GM21515 (cell line): ENCODE measurements around the gene FOXN4.

Experiments
- ATAC-seq: cut with Tn5 transposase; IDR thresholded peaks from one replicate; pipeline ENCODE4 v1.9.1; 2021; ENCODE audit not compliant: unreplicated experiment

The FOXN4 gene

DNA sequence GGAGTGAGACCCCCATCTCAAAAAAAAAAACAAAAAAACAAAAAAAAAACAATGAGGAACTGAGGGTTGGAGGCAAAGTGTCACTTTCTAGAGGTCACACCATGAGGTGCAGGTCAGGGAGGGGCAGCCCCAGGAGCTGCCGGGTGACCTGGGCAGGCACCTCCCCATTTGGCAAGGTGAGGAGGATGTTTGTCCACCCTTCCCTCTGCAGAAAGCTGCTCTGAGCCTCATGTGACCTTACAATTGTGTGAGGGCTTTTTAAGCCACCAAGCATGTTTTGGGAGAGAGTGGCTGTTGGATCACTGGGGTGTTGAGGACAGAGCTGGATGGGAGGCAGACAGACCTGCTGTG lies 49.6 kb downstream of the FOXN4 start:
- no peak for ATAC-seq

DNA sequence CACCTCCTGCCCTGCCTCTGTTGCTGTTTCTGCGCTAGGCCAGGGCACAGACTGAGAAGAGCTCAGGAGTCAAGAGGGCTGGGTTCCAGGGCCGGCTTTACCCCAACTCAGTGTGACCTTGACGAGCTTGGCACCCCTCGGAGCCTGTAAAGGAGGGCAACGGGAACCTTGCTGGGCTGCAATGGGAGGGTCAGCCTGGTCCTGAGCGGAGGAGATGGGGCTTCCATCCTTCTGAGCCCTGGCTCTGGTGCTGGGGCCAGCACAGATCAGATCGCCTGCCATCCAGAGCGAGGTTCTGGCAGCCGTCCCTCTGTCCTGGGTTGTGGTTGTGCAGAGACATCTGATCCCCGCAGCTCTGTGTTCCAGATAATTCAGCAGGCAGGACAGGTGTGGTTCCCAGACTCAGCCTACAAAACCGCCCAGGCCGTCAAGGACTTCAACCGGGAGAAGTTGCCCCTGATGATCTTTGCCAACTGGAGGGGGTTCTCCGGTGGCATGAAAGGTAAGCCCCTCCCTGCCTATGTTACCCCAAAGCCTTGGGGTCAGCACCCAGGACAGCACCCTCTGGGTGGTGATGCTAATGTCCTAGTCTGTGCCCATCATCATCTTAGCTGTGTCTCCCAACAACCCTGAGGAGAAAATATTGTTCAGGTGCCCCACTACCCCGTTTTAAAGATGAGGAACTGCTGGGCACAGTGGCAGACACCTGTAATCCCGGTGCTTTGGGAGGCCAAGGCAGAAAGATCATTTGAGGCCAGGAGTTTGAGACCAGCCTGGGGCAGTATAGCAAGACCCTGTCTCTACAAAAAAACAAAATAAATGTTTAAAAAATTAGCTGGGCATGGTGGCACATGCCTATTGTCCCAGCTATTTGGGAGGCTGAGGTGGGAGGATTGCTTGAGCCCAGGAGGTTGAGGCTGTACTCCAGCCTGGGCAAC lies 50.2 kb downstream of the FOXN4 start:
- no peak for ATAC-seq

DNA sequence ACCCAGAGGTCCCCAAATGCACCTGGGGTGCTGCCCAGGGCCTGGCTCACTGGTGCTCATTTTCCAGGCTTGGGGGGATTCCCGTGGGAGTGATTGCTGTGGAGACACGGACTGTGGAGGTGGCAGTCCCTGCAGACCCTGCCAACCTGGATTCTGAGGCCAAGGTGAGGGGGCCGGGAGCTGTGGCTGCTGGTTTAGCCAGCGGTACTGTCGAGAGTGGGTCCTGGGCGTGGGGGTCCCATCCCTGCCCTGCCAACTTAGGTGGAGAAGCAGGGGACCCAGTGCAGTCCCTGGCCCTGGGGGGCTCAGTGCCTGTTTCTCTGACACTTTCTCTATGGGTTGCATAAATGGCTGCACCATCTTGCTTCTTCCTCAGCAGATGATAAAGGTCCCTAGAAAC lies 50.9 kb downstream of the FOXN4 start:
- ATAC-seq, result no peak

DNA sequence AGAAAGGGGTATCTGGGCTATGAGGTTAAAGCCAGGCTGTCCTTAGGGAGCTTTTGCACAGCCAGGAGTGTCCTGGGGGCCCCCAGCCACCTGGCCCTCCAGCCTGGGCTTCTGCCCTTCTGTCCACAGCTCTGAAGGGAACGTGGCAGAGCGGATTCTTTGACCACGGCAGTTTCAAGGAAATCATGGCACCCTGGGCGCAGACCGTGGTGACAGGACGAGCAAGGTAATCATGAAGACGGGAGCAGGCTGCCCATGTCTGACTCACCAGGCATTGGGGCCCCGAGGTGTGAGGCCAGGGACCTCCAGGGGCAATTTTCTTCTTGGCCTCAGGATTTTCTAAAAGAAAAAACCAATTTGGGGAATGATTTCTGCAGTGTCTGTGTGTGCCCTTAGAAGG lies 53.1 kb downstream of the FOXN4 start:
- ATAC-seq, result no peak

DNA sequence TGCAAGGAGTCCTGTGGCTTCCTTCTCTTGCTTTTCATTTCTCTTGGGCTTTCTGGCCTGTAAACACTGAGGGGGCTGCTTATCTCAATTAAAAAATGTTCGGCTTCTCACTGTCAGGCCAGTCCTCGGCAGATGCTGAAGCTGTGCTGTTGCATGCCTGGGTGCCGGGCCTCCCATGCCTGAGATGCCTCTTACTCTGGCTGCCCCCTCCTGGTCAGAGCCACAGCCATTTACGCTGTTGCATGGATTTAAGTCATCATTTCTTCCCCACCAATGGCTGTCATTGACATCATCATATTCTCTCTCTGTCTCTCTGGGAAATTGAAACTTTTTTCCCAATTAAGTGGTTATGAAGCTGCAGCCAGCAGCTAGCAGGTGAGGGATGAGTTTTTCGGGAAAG lies 53.7 kb downstream of the FOXN4 start:
- ATAC-seq, result no peak

DNA sequence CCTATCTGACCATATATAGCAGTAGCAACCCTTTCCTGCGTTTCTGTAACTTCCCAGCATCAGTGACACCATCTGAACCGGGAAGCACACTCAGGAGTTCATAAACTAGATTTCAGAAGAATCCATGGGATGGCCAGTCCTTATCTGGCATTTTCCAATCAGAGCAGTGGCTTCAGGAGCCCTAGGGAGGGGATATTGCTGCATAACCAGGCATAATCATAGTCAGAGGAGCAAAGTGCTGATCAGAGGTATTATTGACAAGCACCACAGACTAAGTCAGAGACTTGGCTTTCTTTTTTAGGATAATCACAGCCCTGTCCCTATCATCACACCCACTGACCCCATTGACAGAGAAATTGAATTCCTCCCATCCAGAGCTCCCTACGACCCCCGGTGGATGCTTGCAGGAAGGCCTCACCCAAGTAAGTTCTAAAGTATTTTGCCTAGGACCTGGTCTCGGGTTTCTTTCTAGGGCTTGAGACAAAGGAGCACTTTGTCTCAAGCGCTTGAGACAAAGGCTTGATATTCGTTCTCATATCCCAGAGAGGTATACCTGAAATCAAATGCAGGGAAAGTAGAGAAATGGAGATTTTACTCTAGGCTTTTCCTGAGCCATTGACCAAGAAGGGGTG lies 55.1 kb downstream of the FOXN4 start:
- no peak for ATAC-seq

DNA sequence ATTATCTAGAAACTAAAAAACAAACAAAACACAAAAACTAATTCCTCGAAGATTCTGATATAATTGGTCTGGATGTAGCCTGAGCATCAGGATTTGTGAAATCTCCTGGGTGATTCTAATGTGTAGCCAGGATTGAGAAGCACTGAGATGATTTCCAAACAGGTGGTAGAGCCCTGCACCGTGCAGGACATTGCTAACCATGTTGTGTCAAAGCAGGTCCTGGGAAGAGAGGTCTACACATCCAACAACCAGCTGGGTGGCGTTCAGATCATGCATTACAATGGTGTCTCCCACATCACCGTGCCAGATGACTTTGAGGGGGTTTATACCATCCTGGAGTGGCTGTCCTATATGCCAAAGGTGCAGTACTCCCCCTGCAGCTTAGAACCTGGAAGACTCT lies 56.3 kb downstream of the FOXN4 start:
- no peak for ATAC-seq

DNA sequence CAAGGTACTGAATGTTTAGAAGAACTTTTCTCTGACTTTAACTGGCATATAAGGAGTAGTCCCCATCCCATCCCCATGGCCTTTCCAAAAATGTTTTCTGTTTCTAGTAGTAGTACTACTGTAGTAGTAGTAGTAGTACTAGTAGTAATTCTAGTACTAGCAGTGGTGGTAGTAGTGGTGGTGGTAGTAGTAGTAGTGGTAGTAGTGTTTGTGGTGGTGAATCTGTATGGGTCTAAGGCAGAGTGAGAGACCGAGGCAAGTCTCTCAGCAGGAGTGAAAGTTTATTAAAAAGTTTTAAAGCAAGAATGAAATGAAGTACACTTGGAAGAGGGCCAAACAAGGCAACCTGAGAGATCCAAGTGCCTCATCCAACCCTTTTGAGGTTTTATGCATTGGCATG lies 58.6 kb downstream of the FOXN4 start:
- ATAC-seq, result no peak

DNA sequence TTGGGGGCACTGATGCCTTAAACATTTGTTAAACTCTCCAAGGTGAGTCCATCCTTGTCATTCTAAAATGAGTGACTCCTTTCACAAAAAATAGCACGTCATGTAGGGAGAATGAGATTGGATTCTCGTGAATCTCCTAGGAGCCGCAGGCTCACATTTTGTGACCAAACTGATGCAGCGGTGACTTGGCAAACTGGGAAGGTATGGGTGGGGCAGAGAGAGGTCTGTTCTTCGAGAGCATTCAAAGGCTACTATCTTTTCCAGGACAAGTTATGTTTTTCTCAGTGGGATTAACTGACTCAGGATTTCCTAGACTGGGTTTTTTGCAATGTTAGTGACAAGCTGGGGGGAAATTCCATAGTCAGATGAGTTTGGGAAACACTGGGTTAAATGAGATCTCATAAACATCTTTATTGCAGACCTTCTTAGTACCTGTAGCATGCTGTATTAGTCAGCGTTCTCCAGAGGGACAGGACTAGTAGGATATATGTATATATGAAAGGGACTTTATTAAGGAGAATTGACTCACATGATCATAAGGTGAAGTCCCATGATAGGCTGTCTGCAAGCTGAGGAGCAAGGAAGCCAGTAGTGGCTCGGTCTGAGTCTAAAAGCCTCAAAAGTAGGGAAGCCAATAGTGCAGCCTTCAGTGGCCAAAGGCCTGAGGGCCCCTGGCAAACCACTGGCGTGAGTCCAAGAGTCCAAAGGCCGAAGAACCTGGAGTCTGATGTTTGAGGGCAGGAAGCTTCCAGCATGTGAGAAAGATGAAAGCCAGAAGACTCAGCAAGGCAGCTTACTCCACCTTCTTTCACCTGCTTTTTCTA lies 61.0 kb downstream of the FOXN4 start:
- ATAC-seq, result no peak

DNA sequence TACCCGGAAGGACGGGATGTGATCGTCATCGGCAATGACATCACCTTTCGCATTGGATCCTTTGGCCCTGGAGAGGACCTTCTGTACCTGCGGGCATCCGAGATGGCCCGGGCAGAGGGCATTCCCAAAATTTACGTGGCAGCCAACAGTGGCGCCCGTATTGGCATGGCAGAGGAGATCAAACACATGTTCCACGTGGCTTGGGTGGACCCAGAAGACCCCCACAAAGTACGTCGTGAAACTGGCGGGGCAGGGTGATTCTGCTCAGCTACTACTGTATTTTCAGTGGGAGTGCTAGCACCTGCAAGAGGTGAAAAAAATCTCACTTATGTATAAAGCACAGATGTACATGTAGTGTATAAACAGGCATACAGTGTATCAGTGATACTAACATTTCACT lies 62.9 kb downstream of the FOXN4 start:
- ATAC-seq, result no peak

DNA sequence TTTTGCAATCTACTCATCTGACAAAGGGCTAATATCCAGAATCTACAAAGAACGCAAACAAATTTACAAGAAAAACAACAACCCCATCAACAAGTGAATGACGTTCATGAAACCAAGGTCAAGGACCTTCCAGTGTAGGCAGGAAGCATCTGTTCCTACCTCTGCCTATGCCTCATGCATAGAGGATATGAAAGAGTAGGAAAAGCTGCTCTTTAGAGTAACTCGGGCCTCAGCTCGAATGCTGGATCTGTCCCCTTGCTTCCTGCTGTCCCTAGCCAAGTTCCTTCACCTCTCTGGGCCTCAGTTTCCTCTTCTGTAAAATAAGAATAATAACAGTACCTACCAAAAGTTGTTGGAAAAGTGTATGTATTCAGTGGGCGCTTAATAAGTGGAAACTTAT lies 65.0 kb downstream of the FOXN4 start:
- no peak for ATAC-seq

DNA sequence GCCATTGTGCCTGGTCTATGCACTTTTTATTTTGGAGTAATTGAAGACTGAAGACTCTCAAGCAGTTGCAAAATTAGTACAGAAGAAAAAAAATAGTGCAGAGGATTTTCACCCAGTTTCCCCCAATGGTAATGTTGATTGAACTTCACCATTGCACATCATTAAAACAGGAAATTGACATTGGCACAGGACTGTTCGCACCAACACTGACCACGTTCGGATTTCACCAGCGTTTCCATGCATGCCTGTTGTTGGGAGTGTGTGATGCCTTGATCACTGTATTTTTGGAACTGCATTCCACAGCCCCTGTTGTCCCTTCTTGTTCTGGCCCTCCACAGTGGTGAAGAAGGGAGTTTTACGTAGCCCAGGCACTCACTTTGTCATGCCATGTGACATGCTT lies 67.1 kb downstream of the FOXN4 start:
- ATAC-seq, result no peak

DNA sequence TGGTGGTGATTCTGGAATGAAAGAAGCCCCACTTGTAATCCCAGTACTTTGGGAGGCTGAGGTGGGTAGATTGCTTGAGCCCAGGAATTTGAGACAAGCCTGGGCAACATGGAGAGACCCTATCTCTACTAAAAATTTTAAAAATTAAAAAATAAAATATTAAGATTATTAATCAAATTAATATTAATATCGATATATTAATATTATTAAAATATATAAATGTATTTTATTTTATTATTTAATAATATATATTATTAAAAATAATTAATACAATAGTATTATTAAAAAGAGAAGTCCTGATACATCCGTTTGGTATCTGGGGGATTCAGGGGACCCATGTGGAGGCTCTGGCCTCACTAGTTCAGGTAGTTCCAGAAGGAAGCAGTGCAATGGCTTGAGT lies 68.7 kb downstream of the FOXN4 start:
- no peak for ATAC-seq

DNA sequence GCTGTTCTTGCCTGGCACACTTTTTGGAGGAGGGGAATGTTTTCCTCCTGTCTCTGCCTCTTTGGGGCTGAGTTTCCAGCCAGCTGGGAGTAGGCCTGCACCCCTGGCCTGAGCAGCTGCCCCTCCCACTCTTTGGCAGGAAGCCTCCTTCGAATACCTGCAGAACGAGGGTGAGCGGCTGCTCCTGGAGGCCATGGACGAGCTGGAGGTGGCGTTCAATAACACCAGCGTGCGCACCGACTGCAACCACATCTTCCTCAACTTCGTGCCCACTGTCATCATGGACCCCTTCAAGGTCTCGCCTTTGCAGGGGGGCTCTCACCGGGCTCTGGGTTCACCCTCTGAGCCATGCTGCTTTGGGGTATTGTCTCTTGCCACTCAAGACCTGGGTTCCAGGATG lies 69.4 kb downstream of the FOXN4 start:
- no peak for ATAC-seq

DNA sequence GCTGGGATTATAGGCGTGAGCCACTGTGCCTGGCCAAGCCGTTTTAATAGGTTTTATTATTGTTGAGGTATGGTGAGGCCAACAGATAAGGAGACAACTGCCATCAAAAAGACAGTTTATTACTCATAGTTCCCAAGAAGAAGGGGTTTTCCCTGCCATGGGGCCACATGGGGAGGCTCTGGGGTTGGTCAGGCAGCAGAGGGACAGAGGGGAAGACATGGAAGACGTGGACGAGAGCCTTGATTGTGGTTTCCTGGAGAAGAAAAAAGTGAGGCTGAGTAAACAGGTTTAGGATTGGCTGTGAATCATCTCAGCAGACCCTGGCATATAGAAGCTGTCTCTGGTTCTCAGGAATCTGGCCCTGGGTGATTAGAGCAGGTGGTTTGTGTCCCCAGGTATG lies 69.9 kb downstream of the FOXN4 start:
- ATAC-seq, result no peak

DNA sequence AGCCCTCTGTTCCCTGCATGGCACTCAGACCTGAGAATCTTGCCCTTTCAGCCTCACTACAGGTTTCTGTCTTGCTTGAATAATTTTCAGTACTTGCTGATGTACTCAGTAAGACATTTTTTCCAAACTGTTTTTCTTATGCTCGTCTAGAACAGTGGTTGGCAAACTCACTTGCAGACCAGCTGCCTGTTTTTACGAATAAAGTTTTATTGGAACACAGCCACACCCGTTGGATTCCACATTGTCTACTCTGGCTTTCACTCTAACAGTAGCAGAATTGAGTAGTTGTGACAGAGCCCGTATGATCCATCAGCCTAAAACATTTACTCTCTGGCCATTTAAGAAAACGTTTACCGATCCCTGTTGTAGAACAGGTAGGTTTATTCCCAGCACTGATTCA lies 72.8 kb downstream of the FOXN4 start:
- no peak for ATAC-seq

DNA sequence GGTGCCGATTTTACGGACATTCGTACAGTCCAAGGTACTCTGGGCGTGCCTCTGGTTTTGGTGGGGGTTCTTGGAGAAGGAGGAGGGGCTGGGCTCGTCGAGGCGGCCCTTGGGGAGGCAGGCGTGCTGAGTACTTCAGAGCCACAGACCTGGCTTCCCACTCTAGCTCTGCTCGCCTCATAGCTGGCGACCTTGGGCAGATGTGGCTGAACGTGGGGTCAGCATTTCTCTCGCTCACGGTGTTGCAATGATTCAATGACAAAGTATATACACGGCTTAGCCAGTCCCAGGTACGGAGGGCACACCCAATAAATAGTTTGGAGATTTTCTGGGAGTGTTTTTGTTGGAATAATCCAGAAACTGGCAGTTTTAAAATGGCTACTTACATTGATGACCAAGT lies 75.1 kb downstream of the FOXN4 start:
- ATAC-seq, result no peak

DNA sequence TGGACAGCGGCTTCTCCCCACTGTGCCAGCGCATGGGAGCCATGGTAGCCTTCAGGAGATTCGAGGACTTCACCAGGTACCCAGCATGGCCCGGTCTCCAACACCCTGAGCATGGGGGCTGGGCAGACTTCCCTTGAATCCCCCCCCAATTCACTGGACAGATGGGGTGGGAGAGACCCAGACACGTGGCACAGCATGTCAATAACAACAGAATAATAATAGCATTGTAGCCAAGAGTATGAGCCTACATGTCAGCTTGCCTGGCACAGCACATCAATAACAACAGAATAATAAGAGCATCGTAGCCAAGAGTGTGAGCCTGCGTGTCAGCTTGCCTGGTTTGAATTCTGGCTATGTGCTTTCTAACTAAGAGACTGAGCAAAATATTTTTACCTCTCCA lies 76.4 kb downstream of the FOXN4 start:
- ATAC-seq, result no peak

DNA sequence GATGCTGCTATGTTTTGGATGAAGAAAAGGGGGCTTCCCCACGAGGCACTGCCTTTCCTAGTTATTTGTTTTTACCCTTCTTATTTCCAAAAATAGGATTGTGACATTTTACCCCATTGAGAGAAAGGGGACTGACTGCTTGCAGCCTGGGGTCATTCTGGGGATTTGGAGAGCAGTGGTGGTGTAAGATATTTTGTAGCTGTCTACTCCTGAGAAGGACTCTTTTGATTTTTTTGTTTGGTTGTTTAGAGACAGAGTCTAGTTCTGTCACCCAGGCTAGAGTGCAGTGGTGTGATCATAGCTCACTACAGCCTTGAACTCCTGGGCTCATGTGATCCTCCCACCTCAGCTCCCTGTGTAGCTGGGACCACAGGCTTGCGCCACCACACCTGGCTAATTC lies 78.9 kb downstream of the FOXN4 start:
- ATAC-seq, result no peak

DNA sequence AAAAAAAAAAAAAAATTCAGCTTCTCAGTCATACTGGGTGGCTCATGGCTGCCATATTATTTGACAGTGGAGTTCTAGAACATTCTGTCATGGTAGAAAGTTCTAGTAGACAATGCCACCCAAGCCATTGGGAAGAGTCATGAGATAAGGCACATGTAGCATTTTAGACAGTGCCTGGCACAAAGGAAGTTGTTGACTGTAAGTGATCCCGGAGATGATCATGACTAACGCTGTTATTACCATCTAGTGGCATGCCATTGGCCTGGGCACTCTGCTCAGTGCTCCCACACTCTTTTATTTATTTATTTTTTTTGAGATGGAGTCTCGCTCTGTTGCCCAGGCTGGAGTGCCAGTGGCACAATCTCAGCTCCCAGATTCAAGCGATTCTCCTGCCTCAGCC lies 80.4 kb downstream of the FOXN4 start:
- no peak for ATAC-seq
